ENCODE data around the gene PTPRM.

PTPRM gene

GRCh38 chr18:7873316-7873715, 306.2 kb downstream of the PTPRM start:
- Histone ChIP-seq H2AFZ (ENCODE audit: low read depth, low read length) (no peak overlapping the region), H3K9ac (ENCODE audit: low read depth, low read length) (no peak overlapping the region), H3K79me2 (ENCODE audit: insufficient read depth, low read length) (no peaks in the 10 kb centered on the region), H4K20me1 (ENCODE audit: insufficient read depth, low read length) (no peaks in the 10 kb centered on the region), H3K27me3 (ENCODE audit: insufficient read depth, low read length, poor library complexity) (no peaks in the 10 kb centered on the region), H3K9me3 (ENCODE audit: insufficient read depth, low read length, severe bottlenecking) (no peaks in the 10 kb centered on the region), H3K4me1 (ENCODE audit: insufficient read depth, low read length) (no peaks in the 10 kb centered on the region), H3K27ac (ENCODE audit: low read length) (no peak overlapping the region), H3K36me3 (ENCODE audit: insufficient read depth, low read length) (no peaks in the 10 kb centered on the region), H3K4me2 (ENCODE audit: insufficient read depth, low read length) (no peak overlapping the region), H3K4me3 (ENCODE audit: low read depth in 1 of 2, low read length in 2 of 2) (no peak overlapping the region)
- no peak for DNase-seq
- TF ChIP-seq EZH2 (IDR thresholded peaks at IDR 0.05; ENCODE audit: borderline replicate concordance, low read depth, low read length, severe bottlenecking) = no peak
- no peak for ATAC-seq (ENCODE audit: insufficient read depth, low read depth)

- Histone ChIP-seq H3K9ac (ENCODE audit: low read depth, low read length) (no peak overlapping the region), H2AFZ (ENCODE audit: low read depth, low read length) (no peak overlapping the region), H3K27me3 (ENCODE audit: insufficient read depth, low read length, poor library complexity) (no peaks in the 10 kb centered on the region), H3K4me2 (ENCODE audit: insufficient read depth, low read length) (no peak overlapping the region), H3K4me3 (ENCODE audit: low read depth in 1 of 2, low read length in 2 of 2) (no peak overlapping the region), H3K36me3 (ENCODE audit: insufficient read depth, low read length) (no peaks in the 10 kb centered on the region), H3K4me1 (ENCODE audit: insufficient read depth, low read length) (no peaks in the 10 kb centered on the region), H3K27ac (ENCODE audit: low read length) (no peak overlapping the region), H3K79me2 (ENCODE audit: insufficient read depth, low read length) (no peaks in the 10 kb centered on the region), H3K9me3 (ENCODE audit: insufficient read depth, low read length, severe bottlenecking) (no peaks in the 10 kb centered on the region), H4K20me1 (ENCODE audit: insufficient read depth, low read length) (no peaks in the 10 kb centered on the region)
- DNase-seq (no peak), ATAC-seq (ENCODE audit: insufficient read depth, low read depth) (no peak)
- TF ChIP-seq CTCF (IDR thresholded peaks at IDR 0.05; ENCODE audit: borderline replicate concordance, extremely low read depth, low read length, poor library complexity, severe bottlenecking) = no peak
Observed at GRCh38 chr18:7876354-7877104, 309.4 kb downstream of the PTPRM start.

GRCh38 chr18:7877609-7878008, 310.5 kb downstream of the PTPRM start:
- Histone ChIP-seq H2AFZ (ENCODE audit: low read depth, low read length) (no peak overlapping the region), H3K27me3 (ENCODE audit: insufficient read depth, low read length, poor library complexity) (no peaks in the 10 kb centered on the region), H4K20me1 (ENCODE audit: insufficient read depth, low read length) (no peaks in the 10 kb centered on the region), H3K4me2 (ENCODE audit: insufficient read depth, low read length) (no peak overlapping the region), H3K4me3 (ENCODE audit: low read depth in 1 of 2, low read length in 2 of 2) (no peak overlapping the region), H3K27ac (ENCODE audit: low read length) (no peak overlapping the region), H3K9ac (ENCODE audit: low read depth, low read length) (no peak overlapping the region), H3K36me3 (ENCODE audit: insufficient read depth, low read length) (no peaks in the 10 kb centered on the region), H3K4me1 (ENCODE audit: insufficient read depth, low read length) (no peaks in the 10 kb centered on the region), H3K79me2 (ENCODE audit: insufficient read depth, low read length) (no peaks in the 10 kb centered on the region), H3K9me3 (ENCODE audit: insufficient read depth, low read length, severe bottlenecking) (no peaks in the 10 kb centered on the region)
- TF ChIP-seq CTCF (IDR thresholded peaks at IDR 0.05; ENCODE audit: borderline replicate concordance, extremely low read depth, low read length, poor library complexity, severe bottlenecking) = no peak
- no peak for DNase-seq
- ATAC-seq (ENCODE audit: insufficient read depth, low read depth) = no peak

GRCh38 chr18:7878265-7879211, 311.4 kb downstream of the PTPRM start:
- DNase-seq (no peak), ATAC-seq (ENCODE audit: insufficient read depth, low read depth) (no peak)
- Histone ChIP-seq H3K4me2 (ENCODE audit: insufficient read depth, low read length) (no peak overlapping the region), H3K9ac (ENCODE audit: low read depth, low read length) (no peak overlapping the region), H4K20me1 (ENCODE audit: insufficient read depth, low read length) (no peaks in the 10 kb centered on the region), H3K9me3 (ENCODE audit: insufficient read depth, low read length, severe bottlenecking) (no peaks in the 10 kb centered on the region), H3K4me1 (ENCODE audit: insufficient read depth, low read length) (no peaks in the 10 kb centered on the region), H3K27me3 (ENCODE audit: insufficient read depth, low read length, poor library complexity) (no peaks in the 10 kb centered on the region), H2AFZ (ENCODE audit: low read depth, low read length) (no peak overlapping the region), H3K36me3 (ENCODE audit: insufficient read depth, low read length) (no peaks in the 10 kb centered on the region), H3K4me3 (ENCODE audit: low read depth in 1 of 2, low read length in 2 of 2) (no peak overlapping the region), H3K27ac (ENCODE audit: low read length) (no peak overlapping the region), H3K79me2 (ENCODE audit: insufficient read depth, low read length) (no peaks in the 10 kb centered on the region)
- TF ChIP-seq CTCF (IDR thresholded peaks at IDR 0.05; ENCODE audit: borderline replicate concordance, extremely low read depth, low read length, poor library complexity, severe bottlenecking) = no peak
- TF ChIP-seq EZH2 (IDR thresholded peaks at IDR 0.05; ENCODE audit: borderline replicate concordance, low read depth, low read length, severe bottlenecking) = no peak

Measured in DND-41 (cell line).